C4-2B (cell line): Measurements from ENCODE around the gene RCOR1.

ENCODE experiments used
- ZFX ChIP-seq: fragments of 450-650 bp; IDR thresholded peaks from 2 replicates; pipeline ENCODE4 v1.6.1; 2017
- TF ChIP-seq, protein P1 (sequence below): fragments of 450-650 bp; conservative IDR thresholded peaks from 2 replicates; pipeline ENCODE4 v1.5.1; 2017; ENCODE audit warnings: mild to moderate bottlenecking

DNA sequence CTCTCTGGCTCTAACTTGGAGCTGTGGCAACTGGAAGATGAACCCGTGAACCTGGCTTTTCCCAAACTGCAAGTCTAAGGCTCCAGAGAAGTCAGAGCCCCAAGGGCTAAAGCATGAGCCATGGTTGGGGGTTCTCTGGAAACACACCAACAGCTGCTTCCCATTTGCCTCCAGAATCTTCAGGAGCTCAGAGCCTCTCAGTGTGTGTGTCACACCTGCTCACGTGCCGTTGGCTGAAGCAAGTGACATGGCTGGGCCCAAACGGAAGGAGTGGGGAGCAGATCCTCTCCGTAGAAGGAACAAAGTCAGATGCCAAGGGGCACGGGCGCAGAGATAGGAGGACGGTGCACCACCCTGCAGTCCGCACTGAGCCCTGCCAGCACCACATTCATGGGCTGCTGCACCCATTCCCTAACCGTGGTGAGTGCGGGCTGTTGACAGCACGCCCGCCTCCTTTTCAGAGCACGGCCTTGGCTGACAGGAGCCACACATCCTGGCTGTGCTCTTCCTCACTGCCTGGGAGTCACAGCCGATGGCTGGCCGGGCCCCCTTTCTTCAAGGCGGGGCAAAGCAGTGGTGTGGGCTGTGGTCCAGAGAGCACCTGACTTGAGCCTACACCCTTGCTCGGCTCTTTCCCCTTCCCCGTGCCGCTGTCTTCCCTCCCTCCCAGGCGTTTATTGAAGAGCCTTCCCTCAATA lies 168.2 kb downstream of the RCOR1 start:
- TF ChIP-seq, protein P1, sequence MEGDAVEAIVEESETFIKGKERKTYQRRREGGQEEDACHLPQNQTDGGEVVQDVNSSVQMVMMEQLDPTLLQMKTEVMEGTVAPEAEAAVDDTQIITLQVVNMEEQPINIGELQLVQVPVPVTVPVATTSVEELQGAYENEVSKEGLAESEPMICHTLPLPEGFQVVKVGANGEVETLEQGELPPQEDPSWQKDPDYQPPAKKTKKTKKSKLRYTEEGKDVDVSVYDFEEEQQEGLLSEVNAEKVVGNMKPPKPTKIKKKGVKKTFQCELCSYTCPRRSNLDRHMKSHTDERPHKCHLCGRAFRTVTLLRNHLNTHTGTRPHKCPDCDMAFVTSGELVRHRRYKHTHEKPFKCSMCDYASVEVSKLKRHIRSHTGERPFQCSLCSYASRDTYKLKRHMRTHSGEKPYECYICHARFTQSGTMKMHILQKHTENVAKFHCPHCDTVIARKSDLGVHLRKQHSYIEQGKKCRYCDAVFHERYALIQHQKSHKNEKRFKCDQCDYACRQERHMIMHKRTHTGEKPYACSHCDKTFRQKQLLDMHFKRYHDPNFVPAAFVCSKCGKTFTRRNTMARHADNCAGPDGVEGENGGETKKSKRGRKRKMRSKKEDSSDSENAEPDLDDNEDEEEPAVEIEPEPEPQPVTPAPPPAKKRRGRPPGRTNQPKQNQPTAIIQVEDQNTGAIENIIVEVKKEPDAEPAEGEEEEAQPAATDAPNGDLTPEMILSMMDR: no peak
- TF ChIP-seq ZFX: no peak
